Epithelial cell of proximal tubule (primary cell): ENCODE measurements around the gene PRSS21. TPM values are rescaled to one million over a fixed set of nuclear protein-coding genes. Genes with fewer than 3 reads are reported as not detected.

Source experiments
- DNase-seq: peaks from one replicate; pipeline ENCODE4 v3.0.0-alpha.2; 2011; ENCODE audit warnings: low read depth
- H3K4me3 ChIP-seq: 2 replicates; pipeline ENCODE4 v1.5.1; 2011; ENCODE audit warnings: low read depth, mild to moderate bottlenecking, low read length
- total RNA-seq: library from RNA; depleted of rRNA; stranded (reverse); fragments of >200 nt; gene quantifications from 2 replicates; pipeline ENCODE4 v1.2.3, GENCODE V29; 2015
- TF ChIP-seq, protein P1 (sequence below): conservative IDR thresholded peaks from 2 replicates; pipeline ENCODE4 v1.5.1; 2012; ENCODE audit warnings: low read depth, mild to moderate bottlenecking, low read length

The PRSS21 gene
- total RNA-seq, 1 donor from 2014 or later, result 4.6 TPM

DNA sequence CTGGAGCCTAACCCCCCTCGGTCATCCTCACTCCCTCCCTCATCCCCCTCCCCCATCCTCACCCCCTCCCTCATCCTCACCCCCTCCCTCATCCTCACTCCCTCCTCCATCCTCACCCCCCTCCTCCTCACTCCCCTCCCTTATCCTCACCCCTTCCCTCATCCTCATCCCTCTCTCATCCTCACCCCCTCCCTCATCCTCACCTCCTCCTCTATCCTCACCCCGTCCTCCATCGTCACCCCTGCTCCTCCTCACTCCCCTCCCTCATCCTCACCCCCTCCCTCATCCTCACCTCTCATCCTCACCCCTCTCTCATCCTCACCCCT is 30.2 kb upstream of the PRSS21 start:
- DNase-seq, result no peak
- TF ChIP-seq, protein P1, sequence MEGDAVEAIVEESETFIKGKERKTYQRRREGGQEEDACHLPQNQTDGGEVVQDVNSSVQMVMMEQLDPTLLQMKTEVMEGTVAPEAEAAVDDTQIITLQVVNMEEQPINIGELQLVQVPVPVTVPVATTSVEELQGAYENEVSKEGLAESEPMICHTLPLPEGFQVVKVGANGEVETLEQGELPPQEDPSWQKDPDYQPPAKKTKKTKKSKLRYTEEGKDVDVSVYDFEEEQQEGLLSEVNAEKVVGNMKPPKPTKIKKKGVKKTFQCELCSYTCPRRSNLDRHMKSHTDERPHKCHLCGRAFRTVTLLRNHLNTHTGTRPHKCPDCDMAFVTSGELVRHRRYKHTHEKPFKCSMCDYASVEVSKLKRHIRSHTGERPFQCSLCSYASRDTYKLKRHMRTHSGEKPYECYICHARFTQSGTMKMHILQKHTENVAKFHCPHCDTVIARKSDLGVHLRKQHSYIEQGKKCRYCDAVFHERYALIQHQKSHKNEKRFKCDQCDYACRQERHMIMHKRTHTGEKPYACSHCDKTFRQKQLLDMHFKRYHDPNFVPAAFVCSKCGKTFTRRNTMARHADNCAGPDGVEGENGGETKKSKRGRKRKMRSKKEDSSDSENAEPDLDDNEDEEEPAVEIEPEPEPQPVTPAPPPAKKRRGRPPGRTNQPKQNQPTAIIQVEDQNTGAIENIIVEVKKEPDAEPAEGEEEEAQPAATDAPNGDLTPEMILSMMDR, result no peak

DNA sequence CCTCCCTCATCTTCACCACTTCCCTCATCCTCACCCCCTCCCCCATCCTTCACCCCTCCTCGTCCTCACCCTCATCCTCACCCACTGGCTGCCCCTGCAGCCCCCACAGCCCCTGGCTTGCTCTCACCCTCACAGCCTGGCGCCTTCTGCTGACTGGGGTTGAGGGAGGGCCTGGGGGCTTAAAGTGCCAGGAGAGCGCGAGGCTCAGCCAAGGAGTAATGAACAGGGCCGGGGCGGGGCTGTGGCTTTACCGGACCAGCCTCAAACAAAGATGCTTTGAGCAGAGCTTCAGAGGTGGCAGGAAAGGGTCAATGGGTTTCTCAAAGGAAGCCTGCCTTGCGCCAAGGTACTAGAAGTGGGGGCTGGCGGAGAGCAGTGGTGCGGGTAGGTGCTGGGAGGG is 29.6 kb upstream of the PRSS21 start, which contains the start of gene PRSS33:
TSS of gene PRSS33 (minus strand) at position 155 of the 400 bp plus-strand sequence. CDS start 1,013 bp downstream, outside the sequence.
- DNase-seq, result no peak
- H3K4me3 ChIP-seq, result no peak within 1 kb of the TSS
- TF ChIP-seq, protein P1, result no peak

More for the DNA sequence above, 30.2 kb upstream of the PRSS21 start:
- H3K4me3 ChIP-seq, result no peak overlapping the region

GRCh38 chr16:2787961-2788360 is 29.1 kb upstream of the PRSS21 start:
- no peak overlapping the region for H3K4me3 ChIP-seq
- DNase-seq, result no peak

DNA sequence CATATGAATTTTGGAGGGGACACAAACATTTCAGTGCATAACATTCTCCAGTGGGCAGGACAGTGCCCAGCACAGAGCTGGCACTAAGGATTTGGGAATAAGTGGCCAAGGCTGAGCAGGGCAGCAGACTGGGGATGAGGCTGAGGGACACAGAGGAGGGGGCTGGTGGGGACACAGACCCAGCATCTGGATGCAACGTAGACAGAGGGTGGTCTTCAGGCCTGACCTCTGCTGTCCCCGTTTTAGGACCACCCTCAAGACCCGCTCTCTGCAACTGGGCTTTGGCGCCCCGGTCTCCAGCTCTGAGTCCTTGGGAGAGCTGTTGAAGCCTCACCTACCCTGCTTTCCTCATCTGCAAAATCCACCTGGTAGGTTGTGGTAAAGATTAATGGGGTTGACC is 26.4 kb upstream of the PRSS21 start:
- no peak for DNase-seq
- TF ChIP-seq, protein P1, result no peak

More at GRCh38 chr16:2787961-2788360, 29.1 kb upstream of the PRSS21 start:
- TF ChIP-seq, protein P1, result no peak

GRCh38 chr16:2791174-2791573 is 25.9 kb upstream of the PRSS21 start:
- DNase-seq, result no peak
- TF ChIP-seq, protein P1, result no peak
- no peak overlapping the region for H3K4me3 ChIP-seq

More for the DNA sequence above, 26.4 kb upstream of the PRSS21 start:
- no peak overlapping the region for H3K4me3 ChIP-seq

DNA sequence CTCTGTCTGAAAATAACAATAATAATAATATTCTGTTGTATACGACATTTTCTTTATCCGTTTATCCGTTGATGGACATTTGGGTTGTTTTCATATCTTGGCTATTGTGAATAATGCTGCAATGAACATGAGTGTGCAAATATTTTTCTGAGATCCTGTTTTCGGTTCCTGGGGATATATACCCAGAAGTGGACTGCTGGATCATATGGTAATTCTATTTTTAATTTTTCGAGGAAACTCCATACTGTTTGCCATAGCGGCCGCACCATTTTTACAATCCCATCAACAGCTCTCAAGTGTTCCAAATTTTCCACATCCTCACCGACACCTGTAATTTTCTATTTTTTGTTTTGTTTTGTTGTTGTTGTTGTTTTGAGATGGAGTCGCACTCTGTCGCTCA is 24.1 kb upstream of the PRSS21 start:
- TF ChIP-seq, protein P1, result no peak
- no peak overlapping the region for H3K4me3 ChIP-seq
- DNase-seq, result no peak

DNA sequence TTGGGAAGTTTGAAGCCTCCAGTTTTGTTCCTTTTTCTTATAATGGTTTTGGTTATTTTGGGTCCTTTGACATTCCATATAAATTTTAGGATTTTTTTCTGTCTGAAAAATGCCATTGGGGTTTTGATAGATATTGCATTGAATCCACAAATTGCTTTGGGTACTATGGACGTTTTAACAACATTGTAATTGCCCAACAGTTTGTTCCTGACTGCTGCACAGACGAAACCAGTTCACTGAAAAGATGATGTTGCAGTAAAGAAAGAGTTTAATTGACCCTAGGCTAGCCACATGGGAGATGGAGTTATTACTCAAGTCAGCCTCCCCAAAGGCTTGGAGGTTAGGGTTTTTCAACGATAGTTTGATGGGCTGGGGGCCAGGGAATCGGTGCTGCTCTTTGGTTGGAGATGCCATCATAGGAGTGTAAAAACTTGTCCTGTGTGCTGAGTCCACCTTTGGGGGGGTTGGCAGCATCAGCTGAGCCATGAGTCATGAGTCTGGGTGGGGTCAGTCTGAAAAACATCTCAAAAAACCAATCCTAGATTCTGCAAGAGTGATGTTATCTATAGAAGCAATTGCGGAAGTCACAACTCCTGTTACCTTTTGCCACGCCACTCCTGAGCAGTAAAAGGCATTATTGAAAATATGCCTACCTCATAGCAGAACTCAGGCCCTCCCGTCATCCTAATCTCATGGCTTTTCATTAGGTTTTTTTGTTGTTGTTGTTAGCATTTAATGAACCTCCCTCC is 21.5 kb upstream of the PRSS21 start:
- H3K4me3 ChIP-seq, result no peak overlapping the region
- TF ChIP-seq, protein P1, result no peak
- DNase-seq, result no peak
